CD4-positive, alpha-beta T cell treated with Interleukin-15 for 1 hour (primary cell): Measurements from ENCODE around the gene MAPK4.
"Not testable (repeated sequence)": the region's sequence is repeated elsewhere in the genome, so short reads cannot be mapped to it uniquely, and the experiment has no call there.

ENCODE experiments used
- DNase-seq: peaks from one replicate; pipeline ENCODE4 v3.0.0-alpha.2; 2020

Gene MAPK4

GRCh38 chr18:50769463-50769862 lies 209.6 kb downstream of the MAPK4 start:
- DNase-seq: no peak

GRCh38 chr18:50775207-50775606 lies 215.3 kb downstream of the MAPK4 start:
- DNase-seq: no peak

- no peak for DNase-seq
Observed at GRCh38 chr18:50775726-50776125, 215.8 kb downstream of the MAPK4 start.

GRCh38 chr18:50776383-50776782 lies 216.5 kb downstream of the MAPK4 start:
- DNase-seq: no peak

- not testable (repeated sequence) for DNase-seq
Observed at GRCh38 chr18:50779021-50779420, 219.1 kb downstream of the MAPK4 start.
